ENCODE data around the gene USP25.

USP25 gene

DNA sequence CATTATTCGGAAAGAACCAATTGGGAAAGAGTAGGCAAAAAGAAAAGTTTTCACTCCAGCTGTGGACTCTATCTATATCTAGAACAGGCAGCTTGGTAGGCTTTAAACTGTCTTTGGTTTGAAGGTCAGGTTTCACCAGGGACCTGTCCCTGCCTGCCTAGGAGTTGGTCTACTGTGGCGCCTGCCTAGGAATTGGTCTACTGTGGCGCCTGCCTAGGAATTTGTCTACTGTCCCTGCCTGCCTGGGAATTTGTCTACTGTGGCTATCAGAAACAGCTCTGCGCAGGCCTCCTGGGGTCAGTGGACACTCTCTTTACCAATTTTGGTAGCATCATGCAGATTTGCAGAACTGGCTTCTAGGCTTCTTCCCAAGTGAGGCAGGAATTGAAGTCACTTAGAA is 13.8 kb downstream of the USP25 start:
- TF ChIP-seq SUZ12 (IDR thresholded peaks at IDR 0.05; ENCODE audit: extremely low read depth, insufficient read depth, insufficient read length): no peak
- no peak for TF ChIP-seq ZNF274 (IDR thresholded peaks at IDR 0.05; ENCODE audit: low read depth, low read length)
- no peak for TF ChIP-seq YY1 (IDR thresholded peaks at IDR 0.05; ENCODE audit: insufficient read depth, insufficient read length)
- no peak overlapping the region for H3K4me3 ChIP-seq (ENCODE audit: insufficient read length, low read depth)
- peaks cover 8% of the 10 kb centered on the region; the same call in 1 of the 2 replicates for H3K9me3 ChIP-seq (ENCODE audit: insufficient read depth, low read length)
- no peak overlapping the region for H3K9ac ChIP-seq (ENCODE audit: insufficient read length, low read depth)
- H3K27me3 ChIP-seq (ENCODE audit: insufficient read depth, insufficient read length): no peaks in the 10 kb centered on the region
- H3K36me3 ChIP-seq (ENCODE audit: insufficient read depth, insufficient read length, low read length): peaks cover 10% of the 10 kb centered on the region
- no peak for DNase-seq (ENCODE audit: low read depth, low spot score)
- peaks cover 8% of the 10 kb centered on the region for H3K4me1 ChIP-seq (ENCODE audit: insufficient read depth, insufficient read length)

DNA sequence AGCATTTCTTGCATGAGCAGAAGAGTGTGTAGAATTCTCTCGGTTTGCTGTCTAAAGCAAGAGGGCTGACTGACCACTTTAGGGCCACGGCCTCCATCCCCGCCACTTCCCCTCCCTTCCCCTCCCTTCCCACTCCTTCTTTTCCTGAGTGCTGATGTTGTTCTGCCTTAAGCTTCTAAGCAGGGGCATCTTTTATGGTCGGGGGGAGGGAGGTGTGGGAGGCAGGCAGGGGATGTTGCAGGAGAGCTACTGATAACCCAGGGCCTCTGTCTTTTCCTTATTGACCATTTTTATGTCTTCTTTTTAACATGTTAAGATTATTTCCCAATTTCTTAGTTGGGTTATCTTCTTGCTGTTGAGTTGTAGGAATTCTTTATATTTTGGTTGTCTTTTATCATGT is 15.1 kb downstream of the USP25 start:
- Histone ChIP-seq H3K4me3 (ENCODE audit: insufficient read length, low read depth) (no peak overlapping the region), H3K36me3 (ENCODE audit: insufficient read depth, insufficient read length, low read length) (peaks cover 10% of the 10 kb centered on the region), H3K4me1 (ENCODE audit: insufficient read depth, insufficient read length) (peaks cover 8% of the 10 kb centered on the region), H3K27me3 (ENCODE audit: insufficient read depth, insufficient read length) (no peaks in the 10 kb centered on the region), H3K9me3 (ENCODE audit: insufficient read depth, low read length) (peaks cover 8% of the 10 kb centered on the region; the same call in 1 of the 2 replicates), H3K9ac (ENCODE audit: insufficient read length, low read depth) (no peak overlapping the region)
- TF ChIP-seq SUZ12 (IDR thresholded peaks at IDR 0.05; ENCODE audit: extremely low read depth, insufficient read depth, insufficient read length): no peak
- no peak for TF ChIP-seq YY1 (IDR thresholded peaks at IDR 0.05; ENCODE audit: insufficient read depth, insufficient read length)
- TF ChIP-seq ZNF274 (IDR thresholded peaks at IDR 0.05; ENCODE audit: low read depth, low read length): no peak
- DNase-seq (ENCODE audit: low read depth, low spot score): no peak

GRCh38 chr21:15748586-15748985 is 18.8 kb downstream of the USP25 start:
- Histone ChIP-seq H3K4me3 (ENCODE audit: insufficient read length, low read depth) (no peak overlapping the region), H3K4me1 (ENCODE audit: insufficient read depth, insufficient read length) (no peaks in the 10 kb centered on the region), H3K36me3 (ENCODE audit: insufficient read depth, insufficient read length, low read length) (no peaks in the 10 kb centered on the region), H3K9me3 (ENCODE audit: insufficient read depth, low read length) (no peaks in the 10 kb centered on the region), H3K27me3 (ENCODE audit: insufficient read depth, insufficient read length) (no peaks in the 10 kb centered on the region), H3K9ac (ENCODE audit: insufficient read length, low read depth) (no peak overlapping the region)
- TF ChIP-seq SUZ12 (IDR thresholded peaks at IDR 0.05; ENCODE audit: extremely low read depth, insufficient read depth, insufficient read length) (no peak), ZNF274 (IDR thresholded peaks at IDR 0.05; ENCODE audit: low read depth, low read length) (no peak), YY1 (IDR thresholded peaks at IDR 0.05; ENCODE audit: insufficient read depth, insufficient read length) (no peak)
- no peak for DNase-seq (ENCODE audit: low read depth, low spot score)

- no peaks in the 10 kb centered on the region for H3K36me3 ChIP-seq (ENCODE audit: insufficient read depth, insufficient read length, low read length)
- no peak overlapping the region for H3K9ac ChIP-seq (ENCODE audit: insufficient read length, low read depth)
- peaks cover 2% of the 10 kb centered on the region; the same call in 1 of the 2 replicates for H3K9me3 ChIP-seq (ENCODE audit: insufficient read depth, low read length)
- H3K4me3 ChIP-seq (ENCODE audit: insufficient read length, low read depth): no peak overlapping the region
- no peaks in the 10 kb centered on the region for H3K27me3 ChIP-seq (ENCODE audit: insufficient read depth, insufficient read length)
- no peaks in the 10 kb centered on the region for H3K4me1 ChIP-seq (ENCODE audit: insufficient read depth, insufficient read length)
- DNase-seq (ENCODE audit: low read depth, low spot score): no peak
- TF ChIP-seq ZNF274 (IDR thresholded peaks at IDR 0.05; ENCODE audit: low read depth, low read length) (no peak), YY1 (IDR thresholded peaks at IDR 0.05; ENCODE audit: insufficient read depth, insufficient read length) (no peak), SUZ12 (IDR thresholded peaks at IDR 0.05; ENCODE audit: extremely low read depth, insufficient read depth, insufficient read length) (no peak)
Measured at GRCh38 chr21:15749082-15749860, 19.5 kb downstream of the USP25 start.

DNA sequence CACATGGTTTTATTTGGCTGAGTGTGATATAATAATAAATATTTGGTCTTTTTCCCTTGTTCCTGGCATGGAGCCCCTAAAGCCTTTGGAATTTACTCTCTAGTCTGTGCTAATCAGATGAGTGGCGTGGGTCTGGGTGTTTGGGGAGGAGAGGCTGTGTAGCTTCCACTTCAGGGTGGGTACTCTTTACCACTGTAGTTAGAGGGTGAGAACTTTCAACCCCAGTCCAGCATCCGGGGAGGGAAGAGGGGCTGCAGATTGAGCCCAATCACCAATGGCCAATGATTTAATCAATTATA is 20.0 kb downstream of the USP25 start:
- Histone ChIP-seq H3K27me3 (ENCODE audit: insufficient read depth, insufficient read length) (no peaks in the 10 kb centered on the region), H3K36me3 (ENCODE audit: insufficient read depth, insufficient read length, low read length) (no peaks in the 10 kb centered on the region), H3K4me1 (ENCODE audit: insufficient read depth, insufficient read length) (no peaks in the 10 kb centered on the region), H3K4me3 (ENCODE audit: insufficient read length, low read depth) (no peak overlapping the region), H3K9ac (ENCODE audit: insufficient read length, low read depth) (no peak overlapping the region), H3K9me3 (ENCODE audit: insufficient read depth, low read length) (peaks cover 8% of the 10 kb centered on the region; the same call in 1 of the 2 replicates)
- no peak for DNase-seq (ENCODE audit: low read depth, low spot score)
- TF ChIP-seq YY1 (IDR thresholded peaks at IDR 0.05; ENCODE audit: insufficient read depth, insufficient read length) (no peak), SUZ12 (IDR thresholded peaks at IDR 0.05; ENCODE audit: extremely low read depth, insufficient read depth, insufficient read length) (no peak), ZNF274 (IDR thresholded peaks at IDR 0.05; ENCODE audit: low read depth, low read length) (no peak)

- no peaks in the 10 kb centered on the region for H3K27me3 ChIP-seq (ENCODE audit: insufficient read depth, insufficient read length)
- H3K4me3 ChIP-seq (ENCODE audit: insufficient read length, low read depth): no peak overlapping the region
- peaks cover 15% of the 10 kb centered on the region; the same call in 1 of the 2 replicates for H3K9me3 ChIP-seq (ENCODE audit: insufficient read depth, low read length)
- no peak for TF ChIP-seq ZNF274 (IDR thresholded peaks at IDR 0.05; ENCODE audit: low read depth, low read length)
- H3K9ac ChIP-seq (ENCODE audit: insufficient read length, low read depth): no peak overlapping the region
- no peaks in the 10 kb centered on the region for H3K36me3 ChIP-seq (ENCODE audit: insufficient read depth, insufficient read length, low read length)
- no peak for DNase-seq (ENCODE audit: low read depth, low spot score)
- H3K4me1 ChIP-seq (ENCODE audit: insufficient read depth, insufficient read length): no peaks in the 10 kb centered on the region
Measured at GRCh38 chr21:15751037-15751436, 21.3 kb downstream of the USP25 start.

GRCh38 chr21:15751546-15751945 is 21.8 kb downstream of the USP25 start:
- Histone ChIP-seq H3K36me3 (ENCODE audit: insufficient read depth, insufficient read length, low read length) (no peaks in the 10 kb centered on the region), H3K9ac (ENCODE audit: insufficient read length, low read depth) (no peak overlapping the region), H3K9me3 (ENCODE audit: insufficient read depth, low read length) (peaks cover 19% of the 10 kb centered on the region; the same call in 1 of the 2 replicates), H3K4me1 (ENCODE audit: insufficient read depth, insufficient read length) (no peaks in the 10 kb centered on the region), H3K27me3 (ENCODE audit: insufficient read depth, insufficient read length) (no peaks in the 10 kb centered on the region), H3K4me3 (ENCODE audit: insufficient read length, low read depth) (no peak overlapping the region)
- TF ChIP-seq ZNF274 (IDR thresholded peaks at IDR 0.05; ENCODE audit: low read depth, low read length): no peak
- DNase-seq (ENCODE audit: low read depth, low spot score): no peak

Measured in NT2/D1 (cell line).